Measurements from ENCODE around the gene RNASE12.
"Not testable (repeated sequence)": the region's sequence is repeated elsewhere in the genome, so short reads cannot be mapped to it uniquely, and the experiment has no call there.

The RNASE12 gene

GRCh38 chr14:20620798-20621478, 29.8 kb upstream of the RNASE12 start:
- TF ChIP-seq, protein P1, sequence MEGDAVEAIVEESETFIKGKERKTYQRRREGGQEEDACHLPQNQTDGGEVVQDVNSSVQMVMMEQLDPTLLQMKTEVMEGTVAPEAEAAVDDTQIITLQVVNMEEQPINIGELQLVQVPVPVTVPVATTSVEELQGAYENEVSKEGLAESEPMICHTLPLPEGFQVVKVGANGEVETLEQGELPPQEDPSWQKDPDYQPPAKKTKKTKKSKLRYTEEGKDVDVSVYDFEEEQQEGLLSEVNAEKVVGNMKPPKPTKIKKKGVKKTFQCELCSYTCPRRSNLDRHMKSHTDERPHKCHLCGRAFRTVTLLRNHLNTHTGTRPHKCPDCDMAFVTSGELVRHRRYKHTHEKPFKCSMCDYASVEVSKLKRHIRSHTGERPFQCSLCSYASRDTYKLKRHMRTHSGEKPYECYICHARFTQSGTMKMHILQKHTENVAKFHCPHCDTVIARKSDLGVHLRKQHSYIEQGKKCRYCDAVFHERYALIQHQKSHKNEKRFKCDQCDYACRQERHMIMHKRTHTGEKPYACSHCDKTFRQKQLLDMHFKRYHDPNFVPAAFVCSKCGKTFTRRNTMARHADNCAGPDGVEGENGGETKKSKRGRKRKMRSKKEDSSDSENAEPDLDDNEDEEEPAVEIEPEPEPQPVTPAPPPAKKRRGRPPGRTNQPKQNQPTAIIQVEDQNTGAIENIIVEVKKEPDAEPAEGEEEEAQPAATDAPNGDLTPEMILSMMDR (IDR thresholded peaks at IDR 0.05; ENCODE audit: low read depth, low read length, missing control alignments), result no peak
- DNase-seq (ENCODE audit: low read depth), result no peak
- in situ Hi-C loops (cut with HindIII; ENCODE audit: low sequenced_read_pairs), result no loop called here
- H3K4me3 ChIP-seq (ENCODE audit: low read depth, low read length), result no peak overlapping the region

GRCh38 chr14:20619688-20620087, 28.5 kb upstream of the RNASE12 start:
- in situ Hi-C loops (cut with HindIII; ENCODE audit: low sequenced_read_pairs); H3K4me3 ChIP-seq (ENCODE audit: low read depth, low read length); DNase-seq (ENCODE audit: low read depth): not testable (repeated sequence)

- DNase-seq (ENCODE audit: low read depth), result no peak
- TF ChIP-seq, protein P1 (IDR thresholded peaks at IDR 0.05; ENCODE audit: low read depth, low read length, missing control alignments), result no peak
- in situ Hi-C loops (cut with HindIII; ENCODE audit: low sequenced_read_pairs), result no loop called here
- no peak overlapping the region for H3K4me3 ChIP-seq (ENCODE audit: low read depth, low read length)
These were observed 27.1 kb upstream of the RNASE12 start for GRCh38 chr14:20618271-20618749.

DNA sequence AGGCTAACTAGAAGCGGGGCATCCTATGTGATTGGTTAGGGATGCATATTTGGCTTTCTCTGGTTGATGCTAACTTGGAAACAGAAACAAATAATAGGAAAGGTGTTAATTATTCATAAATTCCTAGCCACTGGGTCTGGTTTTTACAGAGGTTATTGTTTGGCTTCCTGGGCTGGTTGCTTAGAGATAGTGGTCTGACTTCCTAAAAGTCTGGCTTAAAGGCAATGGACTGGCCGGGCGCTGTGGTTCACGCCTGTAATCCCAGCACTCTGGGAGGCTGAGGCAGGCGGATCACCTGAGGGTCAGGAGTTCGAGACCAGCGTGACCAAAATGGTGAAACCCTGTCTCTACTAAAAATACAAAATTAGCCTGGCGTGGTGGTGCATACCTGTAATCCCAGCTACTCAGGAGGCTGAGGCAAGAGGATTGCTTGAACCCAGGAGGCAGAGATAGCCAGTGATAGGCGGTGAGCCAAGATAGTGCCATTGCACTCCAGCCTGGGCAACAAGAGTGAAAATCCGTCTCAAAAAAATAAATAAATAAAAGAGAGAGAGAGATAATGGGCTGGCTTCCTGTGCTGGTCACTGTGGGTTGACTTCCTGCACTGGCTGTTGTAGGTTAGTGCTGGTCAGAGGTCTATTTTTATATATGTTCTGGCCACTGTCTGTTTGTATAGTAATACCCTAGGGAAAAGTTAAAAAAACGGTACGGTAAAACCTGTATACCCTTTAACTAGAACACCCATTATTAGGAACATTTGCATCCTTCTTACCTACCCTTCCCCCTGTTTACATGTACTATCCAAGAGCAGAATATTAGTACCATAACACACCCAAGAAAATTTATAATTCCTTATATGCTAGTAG, 26.2 kb upstream of the RNASE12 start:
- TF ChIP-seq, protein P1 (IDR thresholded peaks at IDR 0.05; ENCODE audit: low read depth, low read length, missing control alignments), result no peak
- no peak for DNase-seq (ENCODE audit: low read depth)
- in situ Hi-C loops (cut with HindIII; ENCODE audit: low sequenced_read_pairs), result no loop called here
- no peak overlapping the region for H3K4me3 ChIP-seq (ENCODE audit: low read depth, low read length)

GRCh38 chr14:20615996-20616395, 24.8 kb upstream of the RNASE12 start:
- TF ChIP-seq, protein P1 (IDR thresholded peaks at IDR 0.05; ENCODE audit: low read depth, low read length, missing control alignments), result no peak
- in situ Hi-C loops (cut with HindIII; ENCODE audit: low sequenced_read_pairs), result no loop called here
- DNase-seq (ENCODE audit: low read depth), result no peak
- H3K4me3 ChIP-seq (ENCODE audit: low read depth, low read length), result no peak overlapping the region

DNA sequence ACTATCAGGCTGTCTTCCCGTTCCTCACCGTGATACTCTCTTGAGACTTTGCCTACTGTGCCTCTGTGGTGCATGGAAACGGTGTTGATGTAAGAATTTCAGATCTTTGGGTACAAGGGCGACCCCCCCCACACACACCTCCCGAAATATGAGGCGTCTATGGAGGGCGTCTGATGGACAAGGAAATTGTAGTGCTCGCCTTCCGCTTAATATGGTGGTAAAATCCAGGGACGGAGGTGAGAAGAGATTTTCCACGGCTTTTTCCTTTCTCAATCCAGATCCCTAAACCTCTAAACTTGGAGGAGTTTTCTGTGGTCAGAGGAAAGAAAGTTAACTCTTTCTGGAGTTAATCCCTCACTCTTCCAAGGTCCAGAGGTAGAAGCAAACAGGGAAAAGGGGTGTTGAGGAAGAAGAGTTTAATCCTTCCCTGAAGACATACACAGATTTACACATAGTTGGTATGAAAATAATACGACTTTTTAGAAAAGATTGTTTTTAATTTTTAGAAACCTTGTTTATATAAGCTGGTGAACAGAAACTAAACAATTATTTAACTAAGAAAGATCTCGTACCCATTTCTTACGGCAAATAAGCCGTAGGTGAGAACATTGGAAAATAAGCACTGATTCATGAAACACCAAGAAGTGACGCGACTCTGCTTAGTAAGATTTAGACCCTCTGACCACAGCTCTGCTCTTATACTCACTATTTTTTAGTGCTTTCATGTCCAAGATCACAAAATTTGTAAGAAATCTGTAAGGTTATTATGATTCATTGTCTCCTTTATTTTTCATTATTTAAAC, 23.1 kb upstream of the RNASE12 start:
- H3K4me3 ChIP-seq (ENCODE audit: low read depth, low read length), result peak overlapping the region; percentile 53
- TF ChIP-seq, protein P1 (IDR thresholded peaks at IDR 0.05; ENCODE audit: low read depth, low read length, missing control alignments), result no peak
- no peak for DNase-seq (ENCODE audit: low read depth)
- in situ Hi-C loops (cut with HindIII; ENCODE audit: low sequenced_read_pairs), result no loop called here
